ENCODE data around the gene DUSP12.

GRCh38 chr1:161728376-161729226 is 21.0 kb upstream of the DUSP12 start:
- TF ChIP-seq USF1 (IDR thresholded peaks at IDR 0.05; ENCODE audit: borderline replicate concordance, low read depth) = no peak
- no peak for TF ChIP-seq CTCF (IDR thresholded peaks at IDR 0.05)
- no peak for TF ChIP-seq MXI1 (IDR thresholded peaks at IDR 0.05; ENCODE audit: low read depth, low read length)
- TF ChIP-seq RAD21 (IDR thresholded peaks at IDR 0.05; ENCODE audit: low read length) = no peak
- TF ChIP-seq, protein P1, sequence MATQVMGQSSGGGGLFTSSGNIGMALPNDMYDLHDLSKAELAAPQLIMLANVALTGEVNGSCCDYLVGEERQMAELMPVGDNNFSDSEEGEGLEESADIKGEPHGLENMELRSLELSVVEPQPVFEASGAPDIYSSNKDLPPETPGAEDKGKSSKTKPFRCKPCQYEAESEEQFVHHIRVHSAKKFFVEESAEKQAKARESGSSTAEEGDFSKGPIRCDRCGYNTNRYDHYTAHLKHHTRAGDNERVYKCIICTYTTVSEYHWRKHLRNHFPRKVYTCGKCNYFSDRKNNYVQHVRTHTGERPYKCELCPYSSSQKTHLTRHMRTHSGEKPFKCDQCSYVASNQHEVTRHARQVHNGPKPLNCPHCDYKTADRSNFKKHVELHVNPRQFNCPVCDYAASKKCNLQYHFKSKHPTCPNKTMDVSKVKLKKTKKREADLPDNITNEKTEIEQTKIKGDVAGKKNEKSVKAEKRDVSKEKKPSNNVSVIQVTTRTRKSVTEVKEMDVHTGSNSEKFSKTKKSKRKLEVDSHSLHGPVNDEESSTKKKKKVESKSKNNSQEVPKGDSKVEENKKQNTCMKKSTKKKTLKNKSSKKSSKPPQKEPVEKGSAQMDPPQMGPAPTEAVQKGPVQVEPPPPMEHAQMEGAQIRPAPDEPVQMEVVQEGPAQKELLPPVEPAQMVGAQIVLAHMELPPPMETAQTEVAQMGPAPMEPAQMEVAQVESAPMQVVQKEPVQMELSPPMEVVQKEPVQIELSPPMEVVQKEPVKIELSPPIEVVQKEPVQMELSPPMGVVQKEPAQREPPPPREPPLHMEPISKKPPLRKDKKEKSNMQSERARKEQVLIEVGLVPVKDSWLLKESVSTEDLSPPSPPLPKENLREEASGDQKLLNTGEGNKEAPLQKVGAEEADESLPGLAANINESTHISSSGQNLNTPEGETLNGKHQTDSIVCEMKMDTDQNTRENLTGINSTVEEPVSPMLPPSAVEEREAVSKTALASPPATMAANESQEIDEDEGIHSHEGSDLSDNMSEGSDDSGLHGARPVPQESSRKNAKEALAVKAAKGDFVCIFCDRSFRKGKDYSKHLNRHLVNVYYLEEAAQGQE (IDR thresholded peaks at IDR 0.05; ENCODE audit: low read depth, low read length) = no peak
- no peak for TF ChIP-seq YY1 (IDR thresholded peaks at IDR 0.05; ENCODE audit: low read depth)
- no peak for TF ChIP-seq SMC3 (IDR thresholded peaks at IDR 0.05; ENCODE audit: low read depth, low read length)
- TF ChIP-seq JUND (IDR thresholded peaks at IDR 0.05) = no peak

Measured in SK-N-SH (cell line).